Measurements from ENCODE around the gene ASTN2. TPM values are rescaled to one million over a fixed set of nuclear protein-coding genes. Genes with fewer than 3 reads are reported as not detected.

Gene ASTN2
- total and polyA plus RNA-seq, 4 donors, result 0.57 to 2.9 (median 1.4) TPM

- Histone ChIP-seq H3K36me3 (ENCODE audit: control insufficient read depth in 4 of 4, insufficient read depth in 3 of 4, low read depth in 1 of 4, low read length in 3 of 4) (no peaks in the 10 kb centered on the region), H3K27me3 (ENCODE audit: control insufficient read depth in 4 of 4, insufficient read depth in 4 of 4, low read length in 3 of 4) (no peaks in the 10 kb centered on the region), H3K4me1 (ENCODE audit: control insufficient read depth in 4 of 4, insufficient read depth in 4 of 4, low read length in 3 of 4) (peaks cover 12 to 38% (median 31%) of the 10 kb centered on the region in 4 donors), H3K9me3 (ENCODE audit: control insufficient read depth in 4 of 4, low read length in 3 of 4) (no peaks in the 10 kb centered on the region), H3K9ac (ENCODE audit: low read depth in 1 of 2, low read length in 2 of 2) (no peak overlapping the region), H3K27ac (ENCODE audit: low read depth in 1 of 2, low read length in 2 of 2) (no peak overlapping the region), H3K4me3 (ENCODE audit: low read depth in 1 of 3, low read length in 3 of 3) (no peak overlapping the region)
- 93% methylated on average over 2 of the region's 2 CpGs for WGBS
- no peak for TF ChIP-seq FOXA2 (IDR thresholded peaks at IDR 0.05)
- no peak for DNase-seq (ENCODE audit: low spot score)
Observed at GRCh38 chr9:116544896-116545295, 870.0 kb downstream of the ASTN2 start.

- no peaks in the 10 kb centered on the region for H3K27me3 ChIP-seq (ENCODE audit: control insufficient read depth in 4 of 4, insufficient read depth in 4 of 4, low read length in 3 of 4)
- no peaks in the 10 kb centered on the region for H3K9me3 ChIP-seq (ENCODE audit: control insufficient read depth in 4 of 4, low read length in 3 of 4)
- H3K27ac ChIP-seq (ENCODE audit: low read depth in 1 of 2, low read length in 2 of 2), result no peak overlapping the region
- H3K4me3 ChIP-seq (ENCODE audit: low read depth in 1 of 3, low read length in 3 of 3), result no peak overlapping the region
- TF ChIP-seq REST (IDR thresholded peaks at IDR 0.05) (no peak), HNF4A (conservative IDR thresholded peaks at IDR 0.05) (no peak), GABPA (IDR thresholded peaks at IDR 0.05 in 1 of 2, conservative IDR thresholded peaks at IDR 0.05 in 1 of 2) (no peak), FOXA1 (IDR thresholded peaks at IDR 0.05) (no peak), RXRA (IDR thresholded peaks at IDR 0.05) (no peak), YY1 (IDR thresholded peaks at IDR 0.05) (no peak), HNF4G (IDR thresholded peaks at IDR 0.05) (no peak), FOXA2 (IDR thresholded peaks at IDR 0.05) (no peak), NR2F2 (IDR thresholded peaks at IDR 0.05) (no peak), ATF3 (IDR thresholded peaks at IDR 0.05) (no peak)
- peaks cover 7 to 27% (median 24%) of the 10 kb centered on the region in 4 donors for H3K4me1 ChIP-seq (ENCODE audit: control insufficient read depth in 4 of 4, insufficient read depth in 4 of 4, low read length in 3 of 4)
- no peak overlapping the region for H3K9ac ChIP-seq (ENCODE audit: low read depth in 1 of 2, low read length in 2 of 2)
- WGBS, result 90% methylated on average over 8 of the region's 8 CpGs
- no peak for DNase-seq (ENCODE audit: low spot score)
- no peaks in the 10 kb centered on the region for H3K36me3 ChIP-seq (ENCODE audit: control insufficient read depth in 4 of 4, insufficient read depth in 3 of 4, low read depth in 1 of 4, low read length in 3 of 4)
Observed at GRCh38 chr9:116543731-116544400, 871.0 kb downstream of the ASTN2 start.

- Histone ChIP-seq H3K4me3 (ENCODE audit: low read depth in 1 of 3, low read length in 3 of 3) (no peak overlapping the region), H3K9me3 (ENCODE audit: control insufficient read depth in 4 of 4, low read length in 3 of 4) (no peaks in the 10 kb centered on the region), H3K4me1 (ENCODE audit: control insufficient read depth in 4 of 4, insufficient read depth in 4 of 4, low read length in 3 of 4) (peaks cover 0 to 4% (median 3%) of the 10 kb centered on the region in 4 donors), H3K27ac (ENCODE audit: low read depth in 1 of 2, low read length in 2 of 2) (no peak overlapping the region), H3K9ac (ENCODE audit: low read depth in 1 of 2, low read length in 2 of 2) (no peak overlapping the region), H3K36me3 (ENCODE audit: control insufficient read depth in 4 of 4, insufficient read depth in 3 of 4, low read depth in 1 of 4, low read length in 3 of 4) (no peaks in the 10 kb centered on the region), H3K27me3 (ENCODE audit: control insufficient read depth in 4 of 4, insufficient read depth in 4 of 4, low read length in 3 of 4) (no peaks in the 10 kb centered on the region)
- no peak for DNase-seq (ENCODE audit: low spot score)
- TF ChIP-seq RAD21 (IDR thresholded peaks at IDR 0.05) (no peak), CTCF (IDR thresholded peaks at IDR 0.05; ENCODE audit: low read depth, low read length, missing input control) (no peak), GABPA (IDR thresholded peaks at IDR 0.05 in 1 of 2, conservative IDR thresholded peaks at IDR 0.05 in 1 of 2) (no peak), NR2F2 (IDR thresholded peaks at IDR 0.05) (no peak), FOXA1 (IDR thresholded peaks at IDR 0.05) (no peak), TAF1 (conservative IDR thresholded peaks at IDR 0.05) (no peak), EGR1 (IDR thresholded peaks at IDR 0.05; ENCODE audit: low read depth in 2 of 2) (no peak), YY1 (IDR thresholded peaks at IDR 0.05) (no peak), HNF4A (conservative IDR thresholded peaks at IDR 0.05) (no peak), JUND (IDR thresholded peaks at IDR 0.05) (no peak), ZBTB33 (IDR thresholded peaks at IDR 0.05) (no peak), SP1 (IDR thresholded peaks at IDR 0.05) (no peak), HNF4G (IDR thresholded peaks at IDR 0.05) (no peak)
Observed at GRCh38 chr9:116541402-116541801, 873.5 kb downstream of the ASTN2 start.

All from liver (tissue), 9 donors.